Ovary (tissue), 9 donors: ENCODE data around the gene SOS2. TPM values are rescaled to one million over a fixed set of nuclear protein-coding genes. Genes with fewer than 3 reads are reported as not detected.

ENCODE experiments used
- DNase-seq, 5 donors: peaks; one replicate each; pipeline ENCODE4 v3.0.0-alpha.2; 2019 to 2020
- H3K27ac ChIP-seq, 2 donors: fragments of 200-600 bp; one replicate each; pipeline versions ENCODE4 v1.5.1 to v1.8.0; 2019 to 2022
- H3K27me3 ChIP-seq: fragments of 200-600 bp; one replicate; pipeline ENCODE4 v1.8.0; 2022
- H3K36me3 ChIP-seq: fragments of 200-600 bp; sonication (generic); one replicate; pipeline ENCODE4 v1.5.1; 2019
- H3K4me1 ChIP-seq: one replicate; pipeline ENCODE4 v1.8.1; 2013; ENCODE audit warnings: mild to moderate bottlenecking, moderate library complexity; ENCODE audit not compliant: insufficient read depth
- H3K4me3 ChIP-seq: fragments of 200-600 bp; sonication (generic); one replicate; pipeline ENCODE4 v1.5.1; 2017
- H3K9me3 ChIP-seq, 2 donors: fragments of 200-600 bp in 1 of 2; sonication (generic) in 1 of 2; one replicate each; pipeline versions ENCODE4 v1.5.1 to v1.8.1; 2013 to 2019; ENCODE audit warnings: mild to moderate bottlenecking in 1 of 2, moderate library complexity in 1 of 2
- CTCF ChIP-seq, 3 donors: fragments of 450-650 bp in 2 of 3; fragments of 200-600 bp in 1 of 3; IDR thresholded peaks; one replicate each; pipeline versions ENCODE4 v1.5.1 to v1.8.0; 2016 to 2022; ENCODE audit warnings: antibody characterized with exemption in 3 of 3, mild to moderate bottlenecking in 1 of 3
- EP300 ChIP-seq: sonication (generic); formaldehyde crosslinking; IDR thresholded peaks from one replicate; pipeline ENCODE4 v1.6.1; 2017; ENCODE audit warnings: antibody characterized with exemption
- POLR2A ChIP-seq: fragments of 450-650 bp; IDR thresholded peaks from one replicate; pipeline ENCODE4 v1.6.1; 2017; ENCODE audit warnings: antibody characterized with exemption, mild to moderate bottlenecking, moderate library complexity
- WGBS, 3 donors: extraction: QIAGEN DNeasy Blood & Tissue Kit in 1 of 3; methylation state at CpG; one replicate each; pipeline versions ENCODE4 v1.1.5 to v1.1.7; 2013 to 2017; 5-methylcytosine and 5-hydroxymethylcytosine counted together
- intact Hi-C, 4 donors: fragments of 100-400 bp; cut with DNase I; formaldehyde crosslinking; loops; one replicate each; pipeline versions ENCODE4 v1.11.0 to v1.15.1; 2022 to 2023
- polyA plus RNA-seq, 2 donors: library from polyadenylated mRNA; stranded (reverse); fragments of 200-250 nt in 1 of 2; fragments of 350-450 nt in 1 of 2; fragmentation: Illumina TruSeq in 1 of 2; extraction: RNeasy Lipid Tissue Mini Kit (QIAGEN cat#74804) in 1 of 2; gene quantifications; one replicate each; pipeline ENCODE4 v1.2.3, GENCODE V29; 2013 to 2014
- total RNA-seq, 7 donors: library from RNA; depleted of rRNA in 2 of 7; stranded (reverse); fragments of >200 nt in 2 of 7; fragmentation: NEBNext Ultra II Directional in 3 of 7; extraction: Animal tissue kit (Norgen Biotek cat#: 25700) in 3 of 7; gene quantifications; one replicate each; pipeline versions ENCODE4 v1.1.0 to v1.2.4, GENCODE V29; 2016 to 2023
- donor health status: DM: no; HTN: no; CAD: no; lungs with moderate emphysema.
- donor health status: DM: no; HTN: no; CAD: no.
- donor health status: Bipolar disorder and iron deficiency.
- donor health status: DM: yes; HTN: yes; CAD: no.
- donor health status: DM: no; HTN: no; CAD: no.
- donor health status: DM: yes; HTN: yes; CAD: no.

Gene SOS2
- total and polyA plus RNA-seq, 9 donors = 10.2 to 29.3 (median 26.7) TPM

GRCh38 chr14:50087341-50088116, 143.8 kb downstream of the SOS2 start:
- intact Hi-C loops = no loop called here
- H3K27me3 ChIP-seq = no peaks in the 10 kb centered on the region
- no peaks in the 10 kb centered on the region for H3K4me1 ChIP-seq
- no peak for DNase-seq
- H3K9me3 ChIP-seq = no peaks in the 10 kb centered on the region
- 28 to 50% (median 41%) methylated on average over 1 of the region's 1 CpG for WGBS, 3 donors
- TF ChIP-seq POLR2A (no peak), CTCF (IDR thresholded peaks at IDR 0.05) (no peak), EP300 (no peak)
- no peak overlapping the region for H3K4me3 ChIP-seq
- H3K27ac ChIP-seq = no peak overlapping the region
- H3K36me3 ChIP-seq = no peaks in the 10 kb centered on the region

DNA sequence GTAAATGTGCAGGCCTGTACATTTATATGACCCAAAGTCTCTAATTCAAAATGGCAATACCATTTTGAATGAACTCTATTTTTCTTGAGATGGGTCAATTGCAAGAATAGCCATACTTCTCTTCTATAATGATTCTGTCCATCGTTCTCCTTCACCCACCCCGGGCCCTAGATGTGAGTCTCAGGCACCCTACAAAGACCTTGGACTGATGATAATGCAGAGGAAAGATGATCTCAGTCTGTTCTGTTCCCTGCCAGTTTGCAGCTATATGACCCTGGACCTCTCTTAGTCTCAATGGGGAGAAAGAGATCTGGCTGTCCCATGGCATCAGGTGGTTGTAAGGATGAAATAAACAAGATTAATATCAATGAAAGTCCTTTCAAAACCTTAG, 145.1 kb downstream of the SOS2 start:
- intact Hi-C loops = no loop called here
- Histone ChIP-seq H3K4me3 (no peak overlapping the region), H3K27me3 (no peaks in the 10 kb centered on the region), H3K36me3 (no peaks in the 10 kb centered on the region), H3K9me3 (no peaks in the 10 kb centered on the region), H3K27ac (no peak overlapping the region), H3K4me1 (no peaks in the 10 kb centered on the region)
- 81 to 90% (median 86%) methylated on average over 2 of the region's 2 CpGs for WGBS, 3 donors
- no peak for TF ChIP-seq CTCF (IDR thresholded peaks at IDR 0.05)
- no peak for TF ChIP-seq EP300
- no peak for DNase-seq

DNA sequence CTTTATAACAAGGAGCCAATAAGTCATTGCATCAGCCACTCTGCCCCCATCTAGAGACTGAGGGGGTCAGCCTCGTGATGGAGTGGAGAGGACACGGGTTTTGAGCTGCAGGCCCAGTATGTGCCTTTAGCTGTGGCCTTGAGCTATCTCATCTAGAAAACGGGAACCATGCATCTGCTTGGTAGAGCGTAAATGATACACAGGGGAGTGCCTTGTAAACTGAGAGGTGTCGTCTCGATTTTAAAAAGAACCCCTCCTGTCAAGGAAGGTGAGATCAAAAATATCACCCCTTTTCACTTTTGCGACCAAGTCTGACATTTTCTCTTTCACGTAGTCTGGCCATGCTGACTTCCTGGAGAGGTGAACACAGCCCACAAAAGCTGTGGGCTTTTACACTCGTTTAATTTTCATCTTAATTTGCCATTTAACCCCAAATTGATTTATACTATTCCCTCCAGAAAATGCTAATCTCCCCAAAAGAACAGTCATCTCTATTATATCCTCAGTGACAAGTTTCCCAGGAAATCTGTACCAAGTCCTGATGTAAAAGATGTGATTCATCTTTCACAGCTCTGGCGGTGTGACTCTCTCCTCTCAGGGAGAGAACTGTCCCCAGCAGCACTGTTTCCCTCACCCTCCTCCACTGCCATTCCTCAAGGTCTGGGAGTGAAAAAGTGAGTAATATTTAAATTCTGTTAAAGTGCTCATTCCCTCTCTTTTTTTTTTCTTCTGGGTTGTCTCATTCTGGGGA, 145.6 kb downstream of the SOS2 start:
- 80 to 81% (median 81%) methylated on average over 10 of the region's 10 CpGs for WGBS, 3 donors

DNA sequence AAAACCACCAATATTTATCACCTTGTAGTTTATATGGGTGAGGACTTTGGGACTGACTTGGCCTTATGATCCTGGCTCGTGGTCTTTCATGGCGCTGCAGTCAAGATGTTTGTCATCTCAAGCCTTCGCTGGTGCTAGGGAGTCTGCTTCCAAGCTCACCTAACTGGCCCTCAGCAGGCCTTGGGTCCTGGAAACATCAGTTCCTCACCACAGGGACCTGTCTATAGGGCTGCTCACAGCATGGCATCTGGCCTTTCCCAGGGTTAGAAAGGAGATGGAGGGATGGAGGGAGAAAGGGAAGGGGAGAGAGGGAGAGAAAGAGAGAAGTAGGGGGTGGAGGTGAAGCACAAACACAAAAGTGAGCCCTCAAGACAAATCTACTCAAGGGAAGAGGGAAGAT, 146.7 kb downstream of the SOS2 start:
- no peak for DNase-seq
- H3K36me3 ChIP-seq = no peaks in the 10 kb centered on the region
- no peaks in the 10 kb centered on the region for H3K9me3 ChIP-seq
- TF ChIP-seq EP300 (no peak), POLR2A (no peak), CTCF (IDR thresholded peaks at IDR 0.05) (no peak)
- H3K4me1 ChIP-seq = no peaks in the 10 kb centered on the region
- intact Hi-C loops = no loop called here
- 87 to 98% (median 92%) methylated on average over 3 of the region's 3 CpGs for WGBS, 3 donors
- no peak overlapping the region for H3K4me3 ChIP-seq
- H3K27ac ChIP-seq = no peak overlapping the region
- H3K27me3 ChIP-seq = no peaks in the 10 kb centered on the region

More for the DNA sequence above, 145.6 kb downstream of the SOS2 start:
- no peak for TF ChIP-seq CTCF (IDR thresholded peaks at IDR 0.05)
- TF ChIP-seq POLR2A = no peak
- TF ChIP-seq EP300 = no peak
- Histone ChIP-seq H3K4me1 (no peaks in the 10 kb centered on the region), H3K9me3 (no peaks in the 10 kb centered on the region), H3K4me3 (no peak overlapping the region), H3K27me3 (no peaks in the 10 kb centered on the region), H3K36me3 (no peaks in the 10 kb centered on the region), H3K27ac (no peak overlapping the region)
- no peak for DNase-seq
- intact Hi-C loops = no loop called here
